C1 segment of cervical spinal cord (tissue), 14 donors: ENCODE measurements around the gene TRIM29.
"Not testable (repeated sequence)": the region's sequence is repeated elsewhere in the genome, so short reads cannot be mapped to it uniquely, and the experiment has no call there.

ENCODE experiments used
- DNase-seq, 14 donors: peaks; one replicate each; lab custom pipeline; 2025; lab: John Stamatoyannopoulos, UW

TRIM29 gene

GRCh38 chr11:120172054-120172911 is 34.4 kb upstream of the TRIM29 start:
- peak in 8 of 14 donors; percentile 21 to 58 (median 32) for DNase-seq

GRCh38 chr11:120170741-120171261 is 32.9 kb upstream of the TRIM29 start:
- no peak for DNase-seq

- no peak for DNase-seq
These were observed 32.2 kb upstream of the TRIM29 start for GRCh38 chr11:120169981-120170698.

- peak in 11 of 14 donors; percentile 34 to 86 (median 62) for DNase-seq
These were observed 31.2 kb upstream of the TRIM29 start for GRCh38 chr11:120168960-120169681.

GRCh38 chr11:120168108-120168959 is 30.4 kb upstream of the TRIM29 start:
- DNase-seq, result no peak

GRCh38 chr11:120167659-120168058 is 29.7 kb upstream of the TRIM29 start:
- no peak for DNase-seq

- no peak for DNase-seq
These were observed 22.5 kb upstream of the TRIM29 start for GRCh38 chr11:120160436-120160835.

GRCh38 chr11:120153221-120153620 is 15.3 kb upstream of the TRIM29 start:
- DNase-seq, result no peak

GRCh38 chr11:120151536-120151935 is 13.6 kb upstream of the TRIM29 start:
- no peak for DNase-seq

GRCh38 chr11:120149246-120149645 is 11.3 kb upstream of the TRIM29 start:
- no peak for DNase-seq

- DNase-seq, result no peak
These were observed 10.0 kb upstream of the TRIM29 start for GRCh38 chr11:120147950-120148270.

GRCh38 chr11:120147094-120147949 is 9.4 kb upstream of the TRIM29 start:
- DNase-seq, result no peak

GRCh38 chr11:120146413-120147093 is 8.6 kb upstream of the TRIM29 start:
- no peak for DNase-seq

GRCh38 chr11:120144501-120144900 is 6.6 kb upstream of the TRIM29 start:
- no peak for DNase-seq

- DNase-seq, result not testable (repeated sequence)
These were observed 5.6 kb upstream of the TRIM29 start for GRCh38 chr11:120143472-120143871.

GRCh38 chr11:120142441-120143100 is 4.7 kb upstream of the TRIM29 start:
- no peak for DNase-seq

GRCh38 chr11:120141768-120142423 is 4.0 kb upstream of the TRIM29 start:
- no peak for DNase-seq

GRCh38 chr11:120141113-120141767 is 3.3 kb upstream of the TRIM29 start:
- DNase-seq, result no peak
